Mucosa of descending colon (tissue), 3 donors: ENCODE data around the gene RNF215. TPM values are rescaled to one million over a fixed set of nuclear protein-coding genes. Genes with fewer than 3 reads are reported as not detected.
A peak's percentile ranks its signal among the peaks of the same experiment; 100 is the strongest.
"Not testable (repeated sequence)": the region's sequence is repeated elsewhere in the genome, so short reads cannot be mapped to it uniquely, and the experiment has no call there.

Source experiments
- ATAC-seq: fragments of 200-7000 bp; cut with Tn5 transposase; one replicate; pipeline ENCODE4 v1.9.1; 2020; ENCODE audit warnings: mild to moderate bottlenecking, moderate library complexity
- DNase-seq, 3 donors: peaks; one replicate each; pipeline ENCODE4 v3.0.0-alpha.2; 2020
- H3K36me3 ChIP-seq: fragments of 200-600 bp; one replicate; pipeline ENCODE4 v1.8.0; 2021; ENCODE audit warnings: low read depth, mild to moderate bottlenecking
- H3K4me1 ChIP-seq: fragments of 200-600 bp; one replicate; pipeline ENCODE4 v1.8.0; 2021; ENCODE audit warnings: low read depth, mild to moderate bottlenecking
- H3K4me3 ChIP-seq: fragments of 200-600 bp; one replicate; pipeline ENCODE4 v1.8.0; 2021; ENCODE audit warnings: mild to moderate bottlenecking
- H3K9me3 ChIP-seq: fragments of 200-600 bp; one replicate; pipeline ENCODE4 v1.8.0; 2021; ENCODE audit warnings: mild to moderate bottlenecking
- intact Hi-C, 2 donors: fragments of 100-400 bp; cut with DNase I in 1 of 2; cut with micrococcal nuclease in 1 of 2; formaldehyde crosslinking; loops; one replicate each; pipeline versions ENCODE4 v1.11.0 to v1.11.1; 2022; cut with DNase I, micrococcal nuclease
- total RNA-seq, 3 donors: library from RNA; stranded (reverse); fragmentation: NEBNext Ultra II Directional in 2 of 3; extraction: Animal tissue kit (Norgen Biotek cat#: 25700) in 2 of 3; gene quantifications; one replicate each; pipeline versions ENCODE4 v1.2.1 to v1.2.4, GENCODE V29; 2021 to 2023
- TF ChIP-seq, protein P1 (sequence below): fragments of 200-600 bp; IDR thresholded peaks from one replicate; pipeline ENCODE4 v1.8.0; 2022; ENCODE audit warnings: antibody characterized with exemption, mild to moderate bottlenecking
- donor health status: DM: no; HTN: no; CAD: no; lungs with moderate emphysema.
- donor health status: DM: no; HTN: no; CAD: no.
- donor health status: DM: no; HTN: yes; CAD: no.

RNF215 gene
- total RNA-seq, 3 donors from 2014 or later = 9.0 to 14.2 (median 9.1) TPM

- intact Hi-C loops = no loop called here
- no peaks in the 10 kb centered on the region for H3K9me3 ChIP-seq
- no peak for DNase-seq
- TF ChIP-seq, protein P1, sequence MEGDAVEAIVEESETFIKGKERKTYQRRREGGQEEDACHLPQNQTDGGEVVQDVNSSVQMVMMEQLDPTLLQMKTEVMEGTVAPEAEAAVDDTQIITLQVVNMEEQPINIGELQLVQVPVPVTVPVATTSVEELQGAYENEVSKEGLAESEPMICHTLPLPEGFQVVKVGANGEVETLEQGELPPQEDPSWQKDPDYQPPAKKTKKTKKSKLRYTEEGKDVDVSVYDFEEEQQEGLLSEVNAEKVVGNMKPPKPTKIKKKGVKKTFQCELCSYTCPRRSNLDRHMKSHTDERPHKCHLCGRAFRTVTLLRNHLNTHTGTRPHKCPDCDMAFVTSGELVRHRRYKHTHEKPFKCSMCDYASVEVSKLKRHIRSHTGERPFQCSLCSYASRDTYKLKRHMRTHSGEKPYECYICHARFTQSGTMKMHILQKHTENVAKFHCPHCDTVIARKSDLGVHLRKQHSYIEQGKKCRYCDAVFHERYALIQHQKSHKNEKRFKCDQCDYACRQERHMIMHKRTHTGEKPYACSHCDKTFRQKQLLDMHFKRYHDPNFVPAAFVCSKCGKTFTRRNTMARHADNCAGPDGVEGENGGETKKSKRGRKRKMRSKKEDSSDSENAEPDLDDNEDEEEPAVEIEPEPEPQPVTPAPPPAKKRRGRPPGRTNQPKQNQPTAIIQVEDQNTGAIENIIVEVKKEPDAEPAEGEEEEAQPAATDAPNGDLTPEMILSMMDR = no peak
- no peaks in the 10 kb centered on the region for H3K36me3 ChIP-seq
- H3K4me3 ChIP-seq = no peak overlapping the region
- no peaks in the 10 kb centered on the region for H3K4me1 ChIP-seq
- peak; percentile 12 for ATAC-seq
Measured at GRCh38 chr22:30408388-30409102, 21.3 kb upstream of the RNF215 start.

DNA sequence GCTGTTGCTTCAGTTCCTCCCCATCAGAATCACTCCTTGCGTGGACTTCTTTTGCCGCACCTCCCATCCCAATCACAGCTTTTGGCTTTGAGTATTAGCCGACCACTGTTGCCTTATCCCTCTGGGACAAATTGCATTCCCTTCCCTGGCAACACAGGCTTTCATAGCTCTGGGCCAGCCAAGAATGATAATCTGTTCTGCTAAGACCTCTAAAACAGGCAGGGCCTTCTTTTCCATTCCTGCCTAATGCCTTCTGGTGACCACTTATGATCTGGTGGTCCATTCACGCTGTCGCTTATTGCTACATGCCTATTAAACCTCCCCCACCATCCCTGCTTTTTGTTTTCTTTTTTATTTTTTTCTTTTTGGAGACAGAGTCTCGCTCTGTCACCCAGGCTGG lies 19.2 kb upstream of the RNF215 start:
- ATAC-seq (no peak), DNase-seq (no peak)
- intact Hi-C loops = no loop called here
- Histone ChIP-seq H3K36me3 (no peaks in the 10 kb centered on the region), H3K4me3 (no peak overlapping the region), H3K4me1 (no peaks in the 10 kb centered on the region), H3K9me3 (no peaks in the 10 kb centered on the region)
- TF ChIP-seq, protein P1 = no peak

GRCh38 chr22:30405731-30406130 lies 18.5 kb upstream of the RNF215 start:
- ATAC-seq (no peak), DNase-seq (no peak)
- Histone ChIP-seq H3K4me3 (no peak overlapping the region), H3K36me3 (no peaks in the 10 kb centered on the region), H3K4me1 (no peaks in the 10 kb centered on the region), H3K9me3 (no peaks in the 10 kb centered on the region)
- TF ChIP-seq, protein P1 = no peak
- intact Hi-C loops = no loop called here

GRCh38 chr22:30404307-30404706 lies 17.1 kb upstream of the RNF215 start:
- Histone ChIP-seq H3K9me3 (no peaks in the 10 kb centered on the region), H3K4me3 (no peak overlapping the region), H3K4me1 (no peaks in the 10 kb centered on the region), H3K36me3 (no peaks in the 10 kb centered on the region)
- TF ChIP-seq, protein P1 = no peak
- DNase-seq = no peak
- ATAC-seq = no peak
- intact Hi-C loops = no loop called here

DNA sequence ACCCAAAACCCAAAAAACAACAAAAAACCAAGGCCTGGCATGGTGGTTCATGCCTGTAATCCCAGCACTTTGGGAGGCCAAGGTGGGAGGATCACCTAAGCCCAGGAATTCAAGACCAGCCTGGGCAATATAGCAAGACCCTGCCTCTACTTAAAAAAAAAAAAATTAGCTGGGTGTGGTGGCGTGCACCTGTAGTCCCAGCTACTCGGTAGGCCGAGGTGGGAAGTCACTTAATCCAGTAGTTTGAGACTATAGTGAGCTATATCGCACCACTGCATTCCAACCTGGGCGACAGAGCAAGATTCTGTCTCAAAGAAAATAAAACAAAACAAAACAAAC lies 15.5 kb upstream of the RNF215 start:
- intact Hi-C loops, DNase-seq, H3K4me3 ChIP-seq, H3K9me3 ChIP-seq, ATAC-seq, H3K4me1 ChIP-seq, H3K36me3 ChIP-seq: not testable (repeated sequence)

DNA sequence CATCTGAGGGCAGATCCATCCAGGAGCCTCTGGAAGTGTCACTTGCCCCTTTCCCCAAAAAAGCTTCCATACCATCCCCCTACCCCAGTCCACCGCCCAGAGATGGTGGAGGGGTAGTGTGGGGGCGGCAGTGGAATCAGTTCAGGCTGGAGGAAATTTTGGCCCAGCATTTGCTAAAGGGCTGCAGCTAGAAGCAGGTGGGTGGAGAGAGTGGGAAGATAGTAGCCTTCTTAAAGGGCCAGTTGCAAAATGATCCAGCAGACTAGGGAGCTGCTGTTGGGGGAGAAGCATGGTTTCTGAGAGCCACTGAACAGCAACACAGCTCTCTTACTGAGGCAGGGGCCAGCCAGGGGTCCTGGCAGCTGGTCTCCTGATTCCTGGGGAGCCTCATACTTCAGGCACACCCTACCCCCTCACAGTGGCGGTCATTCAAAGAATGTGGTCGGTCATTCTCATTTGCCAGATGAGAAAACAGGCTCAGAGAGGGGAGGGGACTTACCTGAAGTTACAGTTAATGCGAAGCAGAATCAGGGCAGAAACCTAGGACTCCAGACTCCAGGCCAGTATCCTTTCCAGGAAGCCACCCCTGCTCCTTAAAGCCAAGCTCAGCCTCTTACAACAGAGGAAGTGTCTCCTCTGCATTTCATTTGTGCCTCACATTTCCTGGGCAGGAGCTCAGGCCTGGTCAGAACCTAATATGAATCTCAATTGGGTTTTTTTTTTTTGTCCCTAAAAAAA lies 15.0 kb upstream of the RNF215 start:
- Histone ChIP-seq H3K4me1 (peaks cover 6% of the 10 kb centered on the region), H3K36me3 (no peaks in the 10 kb centered on the region), H3K4me3 (no peak overlapping the region), H3K9me3 (no peaks in the 10 kb centered on the region)
- intact Hi-C loops = no loop called here
- DNase-seq = no peak
- TF ChIP-seq, protein P1 = no peak
- ATAC-seq = no peak

DNA sequence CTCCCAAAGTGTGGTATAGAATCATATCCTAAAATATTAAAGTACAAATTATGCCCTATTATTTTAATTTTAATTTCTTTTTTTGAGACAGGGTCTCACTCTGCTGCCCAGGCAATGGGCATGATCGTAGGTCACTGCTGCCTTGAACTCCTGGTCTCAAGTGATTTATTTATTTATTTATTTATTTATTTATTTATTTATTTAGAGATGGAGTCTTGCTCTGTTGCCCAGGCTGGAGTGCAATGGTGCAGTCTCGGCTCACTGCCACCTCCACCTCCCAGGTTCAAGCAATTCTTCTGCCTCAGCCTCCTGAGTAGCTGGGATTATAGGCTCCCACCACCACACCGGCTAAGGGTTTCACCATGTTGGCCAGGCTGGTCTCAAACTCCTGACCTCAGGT lies 13.8 kb upstream of the RNF215 start:
- ATAC-seq, H3K9me3 ChIP-seq, H3K36me3 ChIP-seq, intact Hi-C loops, DNase-seq, H3K4me3 ChIP-seq: not testable (repeated sequence)
- peaks cover 13% of the 10 kb centered on the region for H3K4me1 ChIP-seq
